NK-92 (cell line): ENCODE measurements around the gene PYGB.
"Not testable (repeated sequence)": the region's sequence is repeated elsewhere in the genome, so short reads cannot be mapped to it uniquely, and the experiment has no call there.

Experiments
- DNase-seq: peaks from one replicate; lab custom pipeline; 2025; ENCODE audit not compliant: unreplicated experiment; lab: John Stamatoyannopoulos, UW

Gene PYGB

GRCh38 chr20:25247518-25247955 is 348 bp upstream of the PYGB start:
- DNase-seq: no peak

- no peak for DNase-seq
These were observed 894 bp downstream of the PYGB start for GRCh38 chr20:25248786-25249172.

GRCh38 chr20:25249198-25249931 is 1.5 kb downstream of the PYGB start:
- DNase-seq: no peak

GRCh38 chr20:25250508-25250907 is 2.6 kb downstream of the PYGB start:
- DNase-seq: no peak

GRCh38 chr20:25251019-25251418 is 3.1 kb downstream of the PYGB start:
- no peak for DNase-seq

- DNase-seq: no peak
These were observed 3.7 kb downstream of the PYGB start for GRCh38 chr20:25251558-25251957.

- DNase-seq: no peak
These were observed 4.4 kb downstream of the PYGB start for GRCh38 chr20:25252230-25252651.

- DNase-seq: no peak
These were observed 5.0 kb downstream of the PYGB start for GRCh38 chr20:25252686-25253421.

GRCh38 chr20:25253606-25254275 is 5.9 kb downstream of the PYGB start:
- no peak for DNase-seq

GRCh38 chr20:25254571-25254970 is 6.7 kb downstream of the PYGB start:
- DNase-seq: no peak

- DNase-seq: no peak
These were observed 7.2 kb downstream of the PYGB start for GRCh38 chr20:25254986-25255680.

- no peak for DNase-seq
These were observed 8.5 kb downstream of the PYGB start for GRCh38 chr20:25256226-25256859.

GRCh38 chr20:25257130-25257529 is 9.2 kb downstream of the PYGB start:
- DNase-seq: no peak

GRCh38 chr20:25257756-25258475 is 10.0 kb downstream of the PYGB start:
- no peak for DNase-seq

- no peak for DNase-seq
These were observed 10.6 kb downstream of the PYGB start for GRCh38 chr20:25258476-25258805.

GRCh38 chr20:25258828-25259227 is 10.9 kb downstream of the PYGB start:
- DNase-seq: no peak

- no peak for DNase-seq
These were observed 11.5 kb downstream of the PYGB start for GRCh38 chr20:25259358-25259757.

GRCh38 chr20:25259788-25260254 is 11.9 kb downstream of the PYGB start:
- DNase-seq: no peak

- DNase-seq: not testable (repeated sequence)
These were observed 13.0 kb downstream of the PYGB start for GRCh38 chr20:25260770-25261437.
